HG02623 (cell line): ENCODE data around the gene PPM1D.
"Not testable (repeated sequence)": the region's sequence is repeated elsewhere in the genome, so short reads cannot be mapped to it uniquely, and the experiment has no call there.

Experiments
- ATAC-seq: cut with Tn5 transposase; IDR thresholded peaks from one replicate; pipeline ENCODE4 v1.9.1; 2021; ENCODE audit warnings: moderate library complexity; ENCODE audit not compliant: unreplicated experiment

Gene PPM1D

GRCh38 chr17:60664022-60664421 lies 64.0 kb downstream of the PPM1D start:
- ATAC-seq = no peak

GRCh38 chr17:60665602-60666001 lies 65.6 kb downstream of the PPM1D start:
- no peak for ATAC-seq

- ATAC-seq = not testable (repeated sequence)
These were observed 68.7 kb downstream of the PPM1D start for GRCh38 chr17:60668741-60669140.

- ATAC-seq = no peak
These were observed 71.5 kb downstream of the PPM1D start for GRCh38 chr17:60671482-60671881.

GRCh38 chr17:60674637-60675036 lies 74.6 kb downstream of the PPM1D start:
- not testable (repeated sequence) for ATAC-seq

- no peak for ATAC-seq
These were observed 76.0 kb downstream of the PPM1D start for GRCh38 chr17:60675997-60676396.

- ATAC-seq = no peak
These were observed 76.8 kb downstream of the PPM1D start for GRCh38 chr17:60676758-60677307.

GRCh38 chr17:60677308-60678117 lies 77.5 kb downstream of the PPM1D start, which contains the start of gene BCAS3:
Gene BCAS3, plus strand, starts transcription at chr17:60677851.
- ATAC-seq = peak; percentile 97

- ATAC-seq = no peak
These were observed 78.1 kb downstream of the PPM1D start for GRCh38 chr17:60678118-60678444.

- no peak for ATAC-seq
These were observed 79.3 kb downstream of the PPM1D start for GRCh38 chr17:60679287-60679686.

GRCh38 chr17:60680754-60681153 lies 80.8 kb downstream of the PPM1D start:
- ATAC-seq = no peak

- ATAC-seq = no peak
These were observed 85.4 kb downstream of the PPM1D start for GRCh38 chr17:60685437-60685836.

- no peak for ATAC-seq
These were observed 96.0 kb downstream of the PPM1D start for GRCh38 chr17:60695960-60696359.

- no peak for ATAC-seq
These were observed 99.1 kb downstream of the PPM1D start for GRCh38 chr17:60699090-60699489.

- ATAC-seq = no peak
These were observed 104.2 kb downstream of the PPM1D start for GRCh38 chr17:60704170-60704569.

GRCh38 chr17:60712675-60713074 lies 112.7 kb downstream of the PPM1D start:
- no peak for ATAC-seq

GRCh38 chr17:60713608-60714007 lies 113.6 kb downstream of the PPM1D start:
- no peak for ATAC-seq
